T-cell (primary cell): ENCODE results near the gene HSD17B1. TPM values are rescaled to one million over a fixed set of nuclear protein-coding genes. Genes with fewer than 3 reads are reported as not detected.

Experiments
- ATAC-seq, 4 experiments: fragments of 200-7000 bp in 3 of 4; fragments of 150-1000 bp in 1 of 4; cut with Tn5 transposase; replicated peaks in 1 of 4; 1 replicate in 3 of 4; 2 replicates in 1 of 4; pipeline ENCODE4 v1.10.0; 2021; ENCODE audit warnings: moderate library complexity in 3 of 4, mild to moderate bottlenecking in 2 of 4, moderate number of reproducible peaks in 1 of 4
- CTCF ChIA-PET, 2 donors: fragments of 300-600 bp; sonication (Branson Sonifier 250); formaldehyde crosslinking; loops; one replicate each; lab custom pipeline; 2022; ENCODE audit warnings: antibody characterized with exemption in 2 of 2; lab: Charles Lee
- POLR2A ChIA-PET, 2 donors: fragments of 300-600 bp; sonication (Branson Sonifier 250); formaldehyde crosslinking; loops; one replicate each; lab custom pipeline; 2022; ENCODE audit warnings: antibody characterized with exemption in 2 of 2; lab: Charles Lee
- DNase-seq, 35 experiments: peaks; one replicate each; pipeline versions ENCODE4 v3.0.0 to v3.0.0-alpha.2; 2013 to 2023
- H3K27ac ChIP-seq: one replicate; pipeline ENCODE4 v1.5.1; 2013; ENCODE audit warnings: low read length
- H3K27me3 ChIP-seq, 2 experiments: replicated peaks in 1 of 2; 1 replicate in 1 of 2; 2 replicates in 1 of 2; pipeline versions ENCODE4 v1.6.1 to v1.7.0; 2013; ENCODE audit warnings: low read length in 1 of 2, mixed read lengths in 1 of 2; ENCODE audit not compliant: control insufficient read depth in 2 of 2, insufficient read depth in 2 of 2; ENCODE audit errors: extremely low read depth in 1 of 2
- H3K36me3 ChIP-seq, 2 donors: 1 replicate in 1 of 2; 2 replicates in 1 of 2; pipeline versions ENCODE4 v1.6.1 to v1.7.0; 2013; ENCODE audit warnings: low read length in 1 of 2; ENCODE audit not compliant: control insufficient read depth in 2 of 2, insufficient read depth in 1 of 2; ENCODE audit errors: extremely low read depth in 1 of 2
- H3K4me1 ChIP-seq, 2 experiments: 1 replicate in 1 of 2; 2 replicates in 1 of 2; pipeline versions ENCODE4 v1.6.1 to v1.7.0; 2013; ENCODE audit warnings: low read length in 2 of 2, mixed read lengths in 1 of 2; ENCODE audit not compliant: insufficient read depth in 2 of 2, control insufficient read depth in 1 of 2; ENCODE audit errors: extremely low read depth in 1 of 2
- H3K4me3 ChIP-seq, 2 donors: 1 replicate in 1 of 2; 2 replicates in 1 of 2; pipeline versions ENCODE4 v1.5.1 to v1.7.0; 2013; ENCODE audit warnings: mild to moderate bottlenecking in 2 of 2, low read length in 1 of 2, moderate library complexity in 1 of 2; ENCODE audit not compliant: control insufficient read depth in 1 of 2; ENCODE audit errors: extremely low read depth in 1 of 2
- H3K9me3 ChIP-seq: 2 replicates; pipeline ENCODE4 v1.7.0; 2013
- H3K27ac Mint-ChIP-seq, 2 donors: one replicate each; pipeline ENCODE4 v1.8.0; 2020 to 2021; ENCODE audit warnings: mild to moderate bottlenecking in 2 of 2, mixed read lengths in 2 of 2
- H3K27me3 Mint-ChIP-seq, 2 donors: one replicate each; pipeline ENCODE4 v1.8.0; 2021 to 2022; ENCODE audit warnings: mixed read lengths in 2 of 2
- H3K36me3 Mint-ChIP-seq: one replicate; pipeline ENCODE4 v1.8.0; 2021; ENCODE audit warnings: mixed read lengths
- H3K4me1 Mint-ChIP-seq, 3 donors: one replicate each; pipeline ENCODE4 v1.8.0; 2020 to 2022; ENCODE audit warnings: mixed read lengths in 3 of 3, mild to moderate bottlenecking in 1 of 3
- H3K4me3 Mint-ChIP-seq, 3 donors: one replicate each; pipeline ENCODE4 v1.8.0; 2020 to 2022; ENCODE audit warnings: mild to moderate bottlenecking in 3 of 3, mixed read lengths in 3 of 3, moderate library complexity in 3 of 3
- H3K9me3 Mint-ChIP-seq, 3 donors: one replicate each; pipeline ENCODE4 v1.8.0; 2020 to 2022; ENCODE audit warnings: mixed read lengths in 3 of 3
- WGBS: methylation state at CpG from one replicate; pipeline ENCODE4 v1.1.5; 2013; ENCODE audit warnings: missing lambda C conversion rate; ENCODE audit not compliant: insufficient coverage; 5-methylcytosine and 5-hydroxymethylcytosine counted together
- total RNA-seq, 35 experiments: library from RNA in 6 of 35; stranded (reverse) in 6 of 35; fragments of 120-200 nt in 1 of 35; gene quantifications; one replicate each; pipeline versions ENCODE4 v1.2.1 to v1.2.4 and lab custom pipeline; 2013 to 2026

The HSD17B1 gene
- total RNA-seq, 5 donors from 2014 or later (not counting 1 experiment from before 2014, with no cell fraction given): 1.2 to 2.2 (median 1.4) TPM

GRCh38 chr17:42518046-42518754 is 34.5 kb upstream of the HSD17B1 start:
- ATAC-seq (no peak), DNase-seq (no peak)
- peaks cover 5% of the 10 kb centered on the region in 3 donors for H3K4me1 Mint-ChIP-seq
- Histone ChIP-seq H3K4me3 (no peak overlapping the region), H3K9me3 (no peaks in the 10 kb centered on the region), H3K27ac (no peak overlapping the region), H3K27me3 (peaks cover 0 to 17% of the 10 kb centered on the region in 2 experiments), H3K4me1 (peaks cover 2 to 6% of the 10 kb centered on the region in 2 experiments), H3K36me3 (peaks cover 0 to 7% of the 10 kb centered on the region in 2 donors)
- H3K27me3 Mint-ChIP-seq: no peaks in the 10 kb centered on the region
- 39% methylated on average over 3 of the region's 9 CpGs for WGBS
- H3K27ac Mint-ChIP-seq: no peak overlapping the region
- H3K4me3 Mint-ChIP-seq: no peak overlapping the region
- H3K36me3 Mint-ChIP-seq: peaks cover 16% of the 10 kb centered on the region
- ChIA-PET CTCF (interaction anchor here (0.6 to 1.0 kb wide), 5 partner anchors 12 to 195 kb away, joined by 3 to 5 read pairs (median 3); no protein-coding TSS in a partner anchor), POLR2A (no interaction called here)
- H3K9me3 Mint-ChIP-seq: no peaks in the 10 kb centered on the region

- peaks cover 0 to 7% of the 10 kb centered on the region in 2 donors for H3K36me3 ChIP-seq
- ChIA-PET CTCF (interaction anchor here in 1 of 2 donors (0.9 to 1.7 kb wide), 2 partner anchors 44 to 198 kb away, joined by 4 to 5 read pairs; no protein-coding TSS in a partner anchor), POLR2A (interaction anchor here in 1 of 2 donors (0.6 kb wide), 1 partner anchor 86 kb away, joined by 5 read pairs; no protein-coding TSS in a partner anchor)
- H3K36me3 Mint-ChIP-seq: peaks cover 16% of the 10 kb centered on the region
- DNase-seq (no peak), ATAC-seq (no peak)
- no peak overlapping the region for H3K4me3 ChIP-seq
- H3K27ac ChIP-seq: no peak overlapping the region
- H3K9me3 Mint-ChIP-seq: no peaks in the 10 kb centered on the region
- H3K27ac Mint-ChIP-seq: no peak overlapping the region
- peaks cover 2 to 6% of the 10 kb centered on the region in 2 experiments for H3K4me1 ChIP-seq
- H3K27me3 ChIP-seq: peaks cover 0 to 18% of the 10 kb centered on the region in 2 experiments
- no peaks in the 10 kb centered on the region for H3K27me3 Mint-ChIP-seq
- no peaks in the 10 kb centered on the region for H3K9me3 ChIP-seq
- H3K4me3 Mint-ChIP-seq: no peak overlapping the region
- 94% methylated on average over 2 of the region's 6 CpGs for WGBS
- H3K4me1 Mint-ChIP-seq: peaks cover 5% of the 10 kb centered on the region in 3 donors
These were observed 33.8 kb upstream of the HSD17B1 start for GRCh38 chr17:42518755-42519545.

GRCh38 chr17:42519546-42520491 is 32.9 kb upstream of the HSD17B1 start:
- Histone ChIP-seq H3K4me1 (peaks cover 2 to 13% of the 10 kb centered on the region in 2 experiments), H3K27ac (no peak overlapping the region), H3K9me3 (no peaks in the 10 kb centered on the region), H3K27me3 (peaks cover 0 to 18% of the 10 kb centered on the region in 2 experiments), H3K4me3 (no peak overlapping the region), H3K36me3 (peaks cover 0 to under 1% of the 10 kb centered on the region in 2 donors)
- peaks cover 5 to 6% (median 6%) of the 10 kb centered on the region in 3 donors for H3K4me1 Mint-ChIP-seq
- POLR2A ChIA-PET: interaction anchor here (0.6 to 0.7 kb wide), 3 partner anchors 55 to 85 kb away, joined by 5 to 8 read pairs (median 5); no protein-coding TSS in a partner anchor
- no peaks in the 10 kb centered on the region for H3K9me3 Mint-ChIP-seq
- DNase-seq (no peak), ATAC-seq (no peak)
- H3K27ac Mint-ChIP-seq: no peak overlapping the region
- H3K27me3 Mint-ChIP-seq: no peaks in the 10 kb centered on the region
- 93% methylated on average over 6 of the region's 12 CpGs for WGBS
- peaks cover 16% of the 10 kb centered on the region for H3K36me3 Mint-ChIP-seq
- CTCF ChIA-PET: interaction anchor here (0.9 to 2.0 kb wide), 5 partner anchors 10 to 199 kb away, joined by 3 to 7 read pairs (median 4); no protein-coding TSS in a partner anchor
- no peak overlapping the region for H3K4me3 Mint-ChIP-seq

GRCh38 chr17:42520540-42520951 is 32.2 kb upstream of the HSD17B1 start:
- Mint-ChIP-seq H3K36me3 (peaks cover 16% of the 10 kb centered on the region), H3K27me3 (no peaks in the 10 kb centered on the region), H3K27ac (no peak overlapping the region), H3K4me1 (peaks cover 5 to 6% (median 6%) of the 10 kb centered on the region in 3 donors), H3K4me3 (no peak overlapping the region), H3K9me3 (no peaks in the 10 kb centered on the region)
- ChIA-PET POLR2A (interaction anchor here in 1 of 2 donors (0.7 kb wide), 1 partner anchor 55 kb away, joined by 5 read pairs; no protein-coding TSS in a partner anchor), CTCF (interaction anchor here (0.7 to 2.0 kb wide), 4 partner anchors 10 to 84 kb away, joined by 3 to 7 read pairs (median 4); no protein-coding TSS in a partner anchor)
- ATAC-seq: no peak
- peak in 11 of 35 experiments; percentile 24 to 45 (median 30) for DNase-seq
- peaks cover 0 to 18% of the 10 kb centered on the region in 2 experiments for H3K27me3 ChIP-seq
- peaks cover 2 to 13% of the 10 kb centered on the region in 2 experiments for H3K4me1 ChIP-seq
- H3K27ac ChIP-seq: no peak overlapping the region
- H3K4me3 ChIP-seq: no peak overlapping the region
- H3K9me3 ChIP-seq: no peaks in the 10 kb centered on the region
- 78% methylated on average over 6 of the region's 9 CpGs for WGBS
- H3K36me3 ChIP-seq: no peaks in the 10 kb centered on the region

GRCh38 chr17:42521036-42521435 is 31.7 kb upstream of the HSD17B1 start:
- CTCF ChIA-PET: interaction anchor here (0.7 to 2.0 kb wide), 3 partner anchors 9 to 84 kb away, joined by 4 to 7 read pairs (median 4); no protein-coding TSS in a partner anchor
- no CpG with 5 or more reads among the region's 8 CpGs for WGBS
- Mint-ChIP-seq H3K27me3 (no peaks in the 10 kb centered on the region), H3K4me3 (no peak overlapping the region), H3K9me3 (no peaks in the 10 kb centered on the region), H3K36me3 (peaks cover 16% of the 10 kb centered on the region), H3K4me1 (peaks cover 5 to 6% (median 6%) of the 10 kb centered on the region in 3 donors), H3K27ac (no peak overlapping the region)
- Histone ChIP-seq H3K27ac (no peak overlapping the region), H3K27me3 (peaks cover 0 to 19% of the 10 kb centered on the region in 2 experiments), H3K9me3 (no peaks in the 10 kb centered on the region), H3K4me1 (peaks cover 2 to 13% of the 10 kb centered on the region in 2 experiments), H3K36me3 (no peaks in the 10 kb centered on the region), H3K4me3 (no peak overlapping the region)
- DNase-seq (no peak), ATAC-seq (no peak)
- POLR2A ChIA-PET: interaction anchor here in 1 of 2 donors (0.7 kb wide), 1 partner anchor 56 kb away, joined by 5 read pairs; no protein-coding TSS in a partner anchor
